ENCODE measurements around the gene DAB1. TPM values are rescaled to one million over a fixed set of nuclear protein-coding genes. Genes with fewer than 3 reads are reported as not detected.

The DAB1 gene
- polyA plus RNA-seq, 1 experiment, result 0.05 TPM

DNA sequence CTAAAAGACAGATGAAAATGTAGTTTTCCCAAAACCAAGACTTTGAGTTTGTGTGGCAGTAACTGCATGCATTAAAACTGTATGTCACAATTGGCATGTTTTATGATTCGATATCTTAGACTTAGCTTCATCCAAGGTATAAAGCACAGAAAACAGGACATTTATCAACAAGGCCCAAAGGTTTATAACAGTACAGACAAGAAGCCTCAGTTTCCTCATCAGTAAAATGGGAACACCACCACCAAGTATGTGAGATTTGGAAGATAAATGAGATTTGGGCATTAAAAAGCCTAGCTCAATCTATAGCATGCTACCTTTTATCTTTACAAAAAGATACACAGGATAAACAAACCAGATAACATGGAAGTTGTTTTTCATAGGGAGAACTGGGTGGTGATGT, 128.5 kb downstream of the DAB1 start:
- Histone ChIP-seq H3K27ac (ENCODE audit: low read depth, low read length) (no peak overlapping the region), H3K27me3 (ENCODE audit: control insufficient read depth, insufficient read depth, low read length) (no peaks in the 10 kb centered on the region), H3K4me3 (ENCODE audit: low read depth, low read length) (no peak overlapping the region), H3K9me3 (ENCODE audit: control insufficient read depth, insufficient read depth, low read length) (no peaks in the 10 kb centered on the region)
- POLR2A ChIA-PET, result no interaction called here
- TF ChIP-seq, protein P1, sequence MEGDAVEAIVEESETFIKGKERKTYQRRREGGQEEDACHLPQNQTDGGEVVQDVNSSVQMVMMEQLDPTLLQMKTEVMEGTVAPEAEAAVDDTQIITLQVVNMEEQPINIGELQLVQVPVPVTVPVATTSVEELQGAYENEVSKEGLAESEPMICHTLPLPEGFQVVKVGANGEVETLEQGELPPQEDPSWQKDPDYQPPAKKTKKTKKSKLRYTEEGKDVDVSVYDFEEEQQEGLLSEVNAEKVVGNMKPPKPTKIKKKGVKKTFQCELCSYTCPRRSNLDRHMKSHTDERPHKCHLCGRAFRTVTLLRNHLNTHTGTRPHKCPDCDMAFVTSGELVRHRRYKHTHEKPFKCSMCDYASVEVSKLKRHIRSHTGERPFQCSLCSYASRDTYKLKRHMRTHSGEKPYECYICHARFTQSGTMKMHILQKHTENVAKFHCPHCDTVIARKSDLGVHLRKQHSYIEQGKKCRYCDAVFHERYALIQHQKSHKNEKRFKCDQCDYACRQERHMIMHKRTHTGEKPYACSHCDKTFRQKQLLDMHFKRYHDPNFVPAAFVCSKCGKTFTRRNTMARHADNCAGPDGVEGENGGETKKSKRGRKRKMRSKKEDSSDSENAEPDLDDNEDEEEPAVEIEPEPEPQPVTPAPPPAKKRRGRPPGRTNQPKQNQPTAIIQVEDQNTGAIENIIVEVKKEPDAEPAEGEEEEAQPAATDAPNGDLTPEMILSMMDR (IDR thresholded peaks at IDR 0.05; ENCODE audit: low read depth, low read length), result no peak
- no peak for DNase-seq (ENCODE audit: low read depth, low spot score)
- CTCF ChIA-PET, result no interaction called here

DNA sequence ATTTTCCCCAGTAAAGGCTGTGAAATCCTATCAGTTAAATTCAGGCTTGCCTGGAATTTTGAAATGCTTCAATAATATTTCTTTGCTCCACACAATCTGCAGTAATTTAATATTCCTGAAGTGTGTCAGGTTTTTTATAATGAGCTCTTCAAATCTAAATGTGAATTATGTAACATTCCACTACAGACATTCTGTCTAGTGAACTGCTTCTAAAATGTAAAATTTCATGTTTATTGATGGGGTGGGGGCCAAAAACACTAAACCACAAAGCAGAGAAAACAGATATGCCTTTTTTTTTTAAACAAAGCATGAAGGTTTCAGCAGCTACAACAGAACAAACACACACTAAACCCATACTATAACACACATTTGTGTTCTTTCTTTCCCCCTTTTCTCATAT, 129.7 kb downstream of the DAB1 start:
- POLR2A ChIA-PET, result no interaction called here
- DNase-seq (ENCODE audit: low read depth, low spot score), result no peak
- CTCF ChIA-PET, result no interaction called here

DNA sequence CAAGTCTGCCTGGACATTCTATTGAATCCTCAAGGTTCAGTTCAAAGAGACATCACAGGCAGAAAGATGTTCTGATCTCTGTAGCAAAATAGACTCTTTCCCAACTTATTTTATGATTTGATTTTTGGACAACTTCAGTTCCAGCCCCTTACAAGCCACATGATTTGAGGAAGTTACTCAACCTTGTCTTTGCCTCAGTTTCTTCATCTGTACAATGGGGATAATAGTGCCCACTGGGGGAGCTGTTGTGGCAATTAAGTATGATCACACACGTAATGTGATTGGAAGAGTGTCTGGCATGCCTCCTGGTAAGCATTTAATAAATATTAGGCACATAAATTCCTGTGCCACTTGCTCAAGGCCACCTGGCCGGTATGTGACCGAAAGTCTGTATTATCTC, 130.6 kb downstream of the DAB1 start:
- Histone ChIP-seq H3K4me3 (ENCODE audit: low read depth, low read length) (no peak overlapping the region), H3K27me3 (ENCODE audit: control insufficient read depth, insufficient read depth, low read length) (no peaks in the 10 kb centered on the region), H3K9me3 (ENCODE audit: control insufficient read depth, insufficient read depth, low read length) (no peaks in the 10 kb centered on the region), H3K27ac (ENCODE audit: low read depth, low read length) (no peak overlapping the region)
- POLR2A ChIA-PET, result no interaction called here
- TF ChIP-seq, protein P1 (IDR thresholded peaks at IDR 0.05; ENCODE audit: low read depth, low read length), result no peak
- CTCF ChIA-PET, result no interaction called here
- no peak for DNase-seq (ENCODE audit: low read depth, low spot score)

More for the DNA sequence above, 129.7 kb downstream of the DAB1 start:
- TF ChIP-seq, protein P1 (IDR thresholded peaks at IDR 0.05; ENCODE audit: low read depth, low read length), result no peak
- H3K27ac ChIP-seq (ENCODE audit: low read depth, low read length), result no peak overlapping the region
- no peaks in the 10 kb centered on the region for H3K27me3 ChIP-seq (ENCODE audit: control insufficient read depth, insufficient read depth, low read length)
- H3K9me3 ChIP-seq (ENCODE audit: control insufficient read depth, insufficient read depth, low read length), result no peaks in the 10 kb centered on the region
- no peak overlapping the region for H3K4me3 ChIP-seq (ENCODE audit: low read depth, low read length)

DNA sequence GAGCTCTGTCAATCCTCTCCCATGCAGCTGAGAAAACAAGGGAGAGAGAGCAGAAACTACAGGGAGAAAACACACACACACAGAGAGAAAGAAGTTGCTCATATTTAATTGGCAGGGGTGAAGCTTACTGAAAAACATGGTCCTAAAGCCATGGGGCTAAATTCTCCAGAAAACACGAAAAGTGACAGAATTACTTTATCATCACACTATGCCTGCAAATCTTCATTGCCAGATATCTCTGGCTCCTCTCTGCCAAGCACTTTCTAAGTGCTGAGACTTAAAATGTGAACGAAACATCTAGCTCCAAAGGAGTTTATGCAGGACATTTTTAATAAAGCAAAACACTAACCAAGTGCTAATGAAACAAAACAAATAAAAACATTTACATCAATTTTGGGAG, 134.1 kb downstream of the DAB1 start:
- DNase-seq (ENCODE audit: low read depth, low spot score), result no peak
- TF ChIP-seq, protein P1 (IDR thresholded peaks at IDR 0.05; ENCODE audit: low read depth, low read length), result no peak
- ChIA-PET POLR2A (no interaction called here), CTCF (no interaction called here)
- Histone ChIP-seq H3K27ac (ENCODE audit: low read depth, low read length) (no peak overlapping the region), H3K9me3 (ENCODE audit: control insufficient read depth, insufficient read depth, low read length) (no peaks in the 10 kb centered on the region), H3K4me3 (ENCODE audit: low read depth, low read length) (no peak overlapping the region), H3K27me3 (ENCODE audit: control insufficient read depth, insufficient read depth, low read length) (no peaks in the 10 kb centered on the region)

DNA sequence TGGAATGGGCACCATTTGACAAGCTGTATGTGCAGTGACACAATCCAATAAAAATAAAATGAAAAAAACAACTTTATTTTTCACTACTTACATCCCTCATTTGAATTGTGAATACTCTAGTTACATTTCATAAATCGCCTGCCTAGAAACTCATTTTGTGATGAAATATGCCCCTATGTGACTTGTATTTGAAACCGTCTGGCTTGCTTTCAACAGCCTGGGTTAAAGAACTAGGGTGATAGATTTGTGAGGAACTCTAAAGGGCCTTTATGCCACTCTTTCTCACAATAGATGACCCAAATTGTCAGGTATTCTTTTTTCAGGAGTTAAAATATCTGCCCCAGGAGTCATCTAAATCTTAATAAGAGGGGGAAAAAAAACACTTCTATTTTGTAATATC, 137.9 kb downstream of the DAB1 start:
- no peak overlapping the region for H3K27ac ChIP-seq (ENCODE audit: low read depth, low read length)
- no peak for DNase-seq (ENCODE audit: low read depth, low spot score)
- TF ChIP-seq, protein P1 (IDR thresholded peaks at IDR 0.05; ENCODE audit: low read depth, low read length), result no peak
- no peak overlapping the region for H3K4me3 ChIP-seq (ENCODE audit: low read depth, low read length)
- ChIA-PET CTCF (no interaction called here), POLR2A (no interaction called here)
- H3K27me3 ChIP-seq (ENCODE audit: control insufficient read depth, insufficient read depth, low read length), result no peaks in the 10 kb centered on the region
- H3K9me3 ChIP-seq (ENCODE audit: control insufficient read depth, insufficient read depth, low read length), result no peaks in the 10 kb centered on the region
